Middle frontal gyrus (tissue), 1 donor: ENCODE results near the gene SP3.
"Not testable (repeated sequence)": the region's sequence is repeated elsewhere in the genome, so short reads cannot be mapped to it uniquely, and the experiment has no call there.

Experiments
- DNase-seq: peaks from one replicate; pipeline ENCODE4 v3.0.0-alpha.2; 2015; ENCODE audit warnings: low spot score; ENCODE audit errors: extremely low spot score

Gene SP3

GRCh38 chr2:173892341-173892740 lies 72.8 kb downstream of the SP3 start:
- DNase-seq = no peak

DNA sequence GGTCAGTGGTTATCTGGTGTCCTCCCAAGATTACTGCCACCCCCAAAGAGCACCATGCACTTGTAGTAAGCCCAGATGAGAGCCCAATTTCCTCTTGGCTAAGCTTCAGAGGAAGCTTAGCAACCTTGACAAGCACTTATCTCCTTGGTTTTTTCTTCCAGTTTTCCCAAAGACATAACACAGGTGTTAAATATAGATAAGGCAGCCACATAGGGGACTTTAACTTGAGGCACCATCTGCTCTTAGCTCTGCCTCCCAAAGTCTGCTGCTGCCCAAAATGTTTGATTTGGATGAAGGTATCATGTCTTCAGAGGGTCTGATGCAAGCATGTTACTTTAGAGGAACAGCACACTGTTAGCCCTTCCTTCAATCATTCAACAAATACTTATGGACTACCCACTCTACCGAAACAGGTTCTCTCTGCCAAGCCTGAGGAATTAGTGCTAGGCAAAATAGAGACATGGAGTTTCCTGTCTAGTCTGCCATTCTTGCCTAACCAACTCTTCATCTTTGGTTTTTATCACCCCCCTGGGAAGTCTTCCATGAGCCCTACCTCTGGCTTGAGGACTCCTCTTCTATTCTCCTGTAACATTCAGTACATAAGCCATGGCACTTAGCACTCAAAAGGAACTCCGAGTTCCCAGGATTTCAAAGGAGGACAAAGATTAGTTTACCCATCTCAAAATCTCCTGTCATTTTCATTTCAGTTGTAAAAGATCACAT lies 73.7 kb downstream of the SP3 start:
- DNase-seq = no peak

DNA sequence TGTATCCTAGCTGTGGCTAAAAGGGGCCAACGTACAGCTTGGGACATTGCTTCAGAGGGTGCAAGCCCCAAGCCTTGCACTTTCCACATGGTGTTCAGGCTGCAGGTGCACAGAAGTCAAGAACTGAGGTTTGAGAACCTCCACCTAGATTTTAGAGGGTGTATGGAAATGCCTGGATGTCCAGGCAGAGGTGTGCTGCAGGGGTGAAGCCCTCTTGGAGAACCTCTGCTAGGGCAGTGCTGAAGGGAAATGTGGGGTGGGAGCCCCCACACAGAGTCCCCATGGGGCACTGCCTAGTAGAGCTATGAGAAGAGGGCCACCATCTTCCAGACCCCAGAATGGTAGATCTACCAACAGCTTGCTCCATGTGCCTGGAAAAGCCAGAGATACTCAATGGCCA lies 75.7 kb downstream of the SP3 start:
- DNase-seq = not testable (repeated sequence)

DNA sequence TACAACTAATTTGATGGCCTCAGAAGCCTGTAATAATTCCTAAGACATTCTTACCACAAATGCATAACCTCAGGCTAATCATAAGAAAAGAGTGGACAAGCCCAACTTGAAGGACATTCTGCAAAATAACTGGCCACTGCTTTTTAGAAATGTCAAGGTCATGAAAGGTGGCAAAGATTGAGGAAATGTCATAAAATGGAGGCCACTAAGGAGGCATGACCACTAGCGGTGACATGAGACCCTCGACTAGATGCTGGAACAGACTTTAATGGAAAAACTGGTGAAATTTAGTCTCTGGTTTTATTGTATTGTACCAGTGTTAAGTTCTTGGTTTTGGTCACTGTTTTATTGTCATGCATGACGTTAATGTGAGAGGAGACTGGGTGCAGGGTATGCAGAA lies 78.6 kb downstream of the SP3 start:
- DNase-seq = no peak

GRCh38 chr2:173884025-173884802 lies 81.0 kb downstream of the SP3 start:
- DNase-seq = no peak

- DNase-seq = no peak
These were observed 83.3 kb downstream of the SP3 start for GRCh38 chr2:173881886-173882285.

- no peak for DNase-seq
These were observed 83.7 kb downstream of the SP3 start for GRCh38 chr2:173881461-173881860.

- no peak for DNase-seq
These were observed 84.6 kb downstream of the SP3 start for GRCh38 chr2:173880561-173880960.

DNA sequence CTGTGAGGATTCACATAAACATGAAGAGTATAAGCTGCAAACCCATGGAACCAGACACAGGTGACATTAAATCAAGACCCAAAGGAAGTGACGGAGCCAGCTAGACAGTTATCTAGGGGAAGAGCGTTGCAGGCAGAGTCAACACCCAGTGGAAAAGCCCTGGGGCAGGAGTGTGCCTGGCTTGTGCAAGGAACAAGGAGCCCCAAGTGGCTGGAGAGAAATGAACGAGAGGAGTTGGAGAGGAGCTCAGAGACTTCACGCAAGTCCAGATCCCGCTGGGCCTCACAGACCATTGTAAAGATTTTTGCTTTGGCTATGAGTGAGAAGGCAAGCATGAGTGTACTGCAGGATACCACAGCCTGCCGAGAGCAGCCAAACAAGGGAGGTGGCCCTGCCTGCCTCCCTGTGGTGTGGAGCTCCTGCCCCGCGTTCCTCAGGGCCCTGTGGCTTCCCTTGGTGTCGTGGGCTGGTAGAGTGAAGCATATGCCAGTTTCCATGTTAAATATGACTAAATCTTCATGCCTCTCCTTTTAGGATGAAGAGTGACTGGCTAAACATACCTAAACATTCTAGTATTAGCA lies 88.2 kb downstream of the SP3 start:
- DNase-seq = no peak

- no peak for DNase-seq
These were observed 90.3 kb downstream of the SP3 start for GRCh38 chr2:173874894-173875237.

DNA sequence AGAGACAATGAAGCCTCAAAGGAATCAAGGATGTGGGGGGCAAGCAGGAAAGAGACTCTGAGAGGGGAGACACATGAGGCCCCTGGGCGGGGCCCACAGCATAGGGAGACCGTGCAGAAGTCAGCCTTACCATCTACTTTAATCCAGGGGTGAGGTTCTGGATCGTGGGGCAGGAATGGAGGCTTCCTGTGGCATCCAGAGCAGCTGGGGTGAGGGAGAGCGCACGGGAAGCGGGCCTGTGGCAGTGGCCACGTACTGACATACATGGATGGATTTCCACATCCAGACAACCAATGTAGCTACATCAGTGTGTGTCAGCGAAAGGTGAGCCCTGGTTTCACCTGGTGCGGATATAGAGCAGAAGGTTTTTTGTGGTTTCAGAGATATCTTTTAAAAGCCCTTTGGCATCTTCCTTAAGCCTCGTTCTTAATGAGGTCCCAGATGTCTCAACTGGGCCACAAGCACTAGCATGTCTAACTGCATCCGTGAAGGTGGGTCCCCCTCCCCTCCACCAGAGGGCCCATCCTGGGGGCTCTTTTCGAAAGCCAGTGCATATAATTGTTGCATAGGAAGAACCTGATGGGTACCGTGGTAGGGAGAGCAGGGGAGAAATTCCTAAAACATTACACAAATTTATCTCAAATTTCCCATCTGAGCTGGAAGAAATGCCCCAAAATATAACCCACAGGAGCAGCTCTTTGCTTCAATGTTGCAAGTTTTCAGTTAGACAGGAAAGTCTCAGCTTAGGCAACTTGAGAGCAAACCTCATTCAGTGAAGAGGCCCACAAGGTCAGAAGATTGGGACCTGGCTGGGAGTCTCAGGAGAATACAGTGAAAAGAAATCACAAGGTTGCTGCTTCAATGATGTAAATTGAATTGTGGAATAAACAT lies 90.9 kb downstream of the SP3 start:
- no peak for DNase-seq

- DNase-seq = no peak
These were observed 92.5 kb downstream of the SP3 start for GRCh38 chr2:173872714-173873113.

GRCh38 chr2:173869244-173870229 lies 95.6 kb downstream of the SP3 start:
- no peak for DNase-seq

- no peak for DNase-seq
These were observed 96.8 kb downstream of the SP3 start for GRCh38 chr2:173868406-173868805.

DNA sequence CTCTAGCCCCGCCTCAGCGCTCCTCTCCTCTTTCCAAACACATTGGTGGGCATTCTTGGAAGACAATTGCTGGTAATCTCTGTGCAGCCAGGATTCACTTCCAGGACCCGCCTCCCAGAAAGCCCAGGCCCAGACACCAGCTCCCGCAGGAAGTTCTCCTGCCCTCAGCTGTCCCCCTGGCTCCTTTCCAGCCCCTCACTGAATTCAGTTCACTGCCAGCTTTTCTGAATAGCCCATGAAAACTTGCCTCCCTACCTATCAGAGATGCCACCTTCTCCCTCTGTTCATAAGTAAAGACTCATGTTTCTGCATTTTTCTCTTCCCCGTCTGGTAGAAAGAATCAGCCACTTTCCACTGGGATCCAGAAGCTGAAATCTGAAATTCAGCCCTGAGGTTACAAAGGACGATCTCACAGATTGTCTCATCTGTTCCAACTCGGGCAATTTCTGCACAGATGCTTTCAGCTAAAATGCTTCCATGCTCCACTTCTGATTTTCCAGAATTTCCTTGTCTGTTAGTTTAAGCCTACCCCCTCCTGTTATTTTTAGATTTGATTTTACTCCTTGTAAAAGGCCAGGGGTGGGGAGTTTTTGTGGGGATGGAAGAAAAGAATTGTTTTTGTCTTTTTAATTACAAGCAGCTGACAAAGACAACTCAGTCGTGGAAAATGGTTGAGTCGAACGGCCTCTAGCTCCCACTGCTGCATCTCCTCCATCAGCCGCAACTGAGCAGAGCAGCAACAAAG lies 98.1 kb downstream of the SP3 start:
- no peak for DNase-seq

DNA sequence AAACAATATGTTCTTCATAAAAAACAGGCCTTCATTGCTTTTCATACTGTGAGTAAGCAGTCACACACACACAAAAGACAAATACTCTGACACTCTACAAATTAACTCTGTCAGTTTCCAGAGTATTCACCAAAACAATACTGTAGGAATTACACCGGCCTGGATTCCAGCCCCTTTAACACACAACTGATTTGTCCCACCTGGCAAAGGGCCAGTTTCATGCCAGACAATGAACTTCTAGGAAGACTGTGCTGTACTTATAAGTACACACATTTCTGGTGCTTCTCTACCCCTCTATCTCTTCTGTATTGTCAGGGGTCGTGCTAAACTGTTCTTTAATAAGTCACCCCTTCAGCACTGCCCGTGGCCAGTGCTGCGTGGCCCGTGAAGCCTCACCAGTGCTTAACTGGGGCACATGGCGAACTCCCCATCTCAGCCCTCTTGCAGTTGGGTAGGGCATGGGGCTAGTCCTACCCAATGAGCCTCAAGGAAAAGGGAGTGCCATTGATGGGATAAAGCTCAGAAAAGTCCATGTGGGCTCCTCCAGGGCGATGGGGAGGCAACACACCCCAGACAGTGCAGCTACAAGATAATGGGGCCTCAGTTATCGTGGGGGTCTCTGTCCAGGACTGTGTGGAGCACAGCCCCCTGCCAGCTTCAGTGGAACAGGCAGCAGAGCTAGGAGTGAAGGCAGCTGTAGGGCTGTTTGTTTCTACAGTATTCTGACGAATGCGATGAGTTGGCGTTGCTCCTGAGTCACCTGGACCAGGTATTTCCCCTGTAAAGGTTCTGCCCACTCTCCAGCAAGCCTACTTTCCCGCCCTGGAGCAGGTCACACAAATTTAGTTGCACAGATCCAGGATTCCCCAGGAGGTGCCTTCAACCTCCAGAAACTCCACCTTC lies 99.0 kb downstream of the SP3 start:
- DNase-seq = no peak

DNA sequence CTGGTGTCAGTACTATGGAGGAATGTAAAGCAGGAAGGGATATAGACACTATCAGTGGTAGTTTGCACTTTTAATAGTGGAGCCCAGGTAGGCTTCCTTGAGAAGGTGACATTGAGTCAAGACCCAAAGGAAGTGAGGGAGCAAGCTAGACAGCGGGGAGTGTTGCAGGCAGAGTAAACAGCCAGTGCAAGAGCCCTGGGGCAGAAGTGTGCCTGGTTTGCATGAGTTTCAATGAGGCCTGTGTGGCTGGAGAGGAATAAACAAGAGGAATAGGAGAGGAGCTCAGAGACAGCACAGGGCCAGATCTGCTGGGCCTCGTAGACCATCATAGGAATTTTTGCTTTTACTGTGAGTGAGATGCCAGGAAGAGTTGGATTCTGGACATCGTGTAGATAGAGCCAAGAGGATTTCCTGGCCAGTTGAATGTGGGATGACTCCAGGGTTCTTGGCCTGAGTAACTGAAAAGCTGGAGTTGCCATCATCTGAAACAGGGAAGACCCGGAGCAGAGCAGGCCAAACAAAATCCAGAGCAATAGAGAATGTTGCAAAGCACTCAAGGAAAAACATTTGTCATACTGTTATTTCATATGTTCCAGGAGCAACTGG lies 102.5 kb downstream of the SP3 start:
- DNase-seq = no peak

DNA sequence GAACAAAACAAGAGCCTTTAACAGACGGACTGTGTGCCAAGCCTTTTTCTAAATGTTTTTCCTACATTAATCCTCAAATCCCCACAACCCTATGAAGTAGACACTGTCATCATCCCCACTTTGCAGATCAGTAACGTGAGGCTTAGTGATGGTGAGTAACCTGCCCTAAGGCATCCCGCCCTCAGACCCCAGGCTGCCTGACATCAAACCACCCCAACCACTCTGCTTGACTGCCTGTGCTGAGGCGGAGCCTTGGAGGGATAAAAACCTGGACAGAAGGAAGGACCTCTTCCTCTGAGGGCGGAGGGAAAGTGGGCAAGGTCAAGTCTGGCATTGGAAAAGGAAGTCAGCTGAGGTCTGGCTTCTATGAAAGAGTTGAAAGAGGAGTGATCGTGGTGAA lies 104.6 kb downstream of the SP3 start:
- no peak for DNase-seq
